OCI-LY7 (cell line): ENCODE measurements around the gene TAOK1.
"Not testable (repeated sequence)": the region's sequence is repeated elsewhere in the genome, so short reads cannot be mapped to it uniquely, and the experiment has no call there.

Experiments used
- CTCF ChIP-seq: fragments of 200-600 bp; sonication (generic); conservative IDR thresholded peaks from 2 replicates; pipeline ENCODE4 v1.5.1; 2014; ENCODE audit warnings: mild to moderate bottlenecking, antibody characterized with exemption, low read length, moderate library complexity, mixed read lengths
- EZH2phosphoT487 ChIP-seq: fragments of 200-600 bp; sonication (generic); IDR thresholded peaks from 2 replicates; pipeline ENCODE4 v1.6.1; 2018; ENCODE audit warnings: low read depth, borderline replicate concordance, mild to moderate bottlenecking, mixed run types, antibody characterized with exemption, low read length, moderate library complexity, mixed read lengths

GRCh38 chr17:29480249-29480928, 90.2 kb downstream of the TAOK1 start:
- TF ChIP-seq CTCF, EZH2phosphoT487: not testable (repeated sequence)
